A549 treated with AZD9567 at 1 μM for 4 hours (cell line): ENCODE results near the gene CCDC141. TPM values are rescaled to one million over a fixed set of nuclear protein-coding genes. Genes with fewer than 3 reads are reported as not detected.

ENCODE experiments used
- total RNA-seq: library from RNA; stranded (reverse); fragments of 200-300 nt; extraction: Qiagen RNA extraction; gene quantifications from 5 replicates; pipeline ENCODE4 v1.2.3, GENCODE V29; 2022; ENCODE audit not compliant: insufficient read depth

CCDC141 gene, protein sequence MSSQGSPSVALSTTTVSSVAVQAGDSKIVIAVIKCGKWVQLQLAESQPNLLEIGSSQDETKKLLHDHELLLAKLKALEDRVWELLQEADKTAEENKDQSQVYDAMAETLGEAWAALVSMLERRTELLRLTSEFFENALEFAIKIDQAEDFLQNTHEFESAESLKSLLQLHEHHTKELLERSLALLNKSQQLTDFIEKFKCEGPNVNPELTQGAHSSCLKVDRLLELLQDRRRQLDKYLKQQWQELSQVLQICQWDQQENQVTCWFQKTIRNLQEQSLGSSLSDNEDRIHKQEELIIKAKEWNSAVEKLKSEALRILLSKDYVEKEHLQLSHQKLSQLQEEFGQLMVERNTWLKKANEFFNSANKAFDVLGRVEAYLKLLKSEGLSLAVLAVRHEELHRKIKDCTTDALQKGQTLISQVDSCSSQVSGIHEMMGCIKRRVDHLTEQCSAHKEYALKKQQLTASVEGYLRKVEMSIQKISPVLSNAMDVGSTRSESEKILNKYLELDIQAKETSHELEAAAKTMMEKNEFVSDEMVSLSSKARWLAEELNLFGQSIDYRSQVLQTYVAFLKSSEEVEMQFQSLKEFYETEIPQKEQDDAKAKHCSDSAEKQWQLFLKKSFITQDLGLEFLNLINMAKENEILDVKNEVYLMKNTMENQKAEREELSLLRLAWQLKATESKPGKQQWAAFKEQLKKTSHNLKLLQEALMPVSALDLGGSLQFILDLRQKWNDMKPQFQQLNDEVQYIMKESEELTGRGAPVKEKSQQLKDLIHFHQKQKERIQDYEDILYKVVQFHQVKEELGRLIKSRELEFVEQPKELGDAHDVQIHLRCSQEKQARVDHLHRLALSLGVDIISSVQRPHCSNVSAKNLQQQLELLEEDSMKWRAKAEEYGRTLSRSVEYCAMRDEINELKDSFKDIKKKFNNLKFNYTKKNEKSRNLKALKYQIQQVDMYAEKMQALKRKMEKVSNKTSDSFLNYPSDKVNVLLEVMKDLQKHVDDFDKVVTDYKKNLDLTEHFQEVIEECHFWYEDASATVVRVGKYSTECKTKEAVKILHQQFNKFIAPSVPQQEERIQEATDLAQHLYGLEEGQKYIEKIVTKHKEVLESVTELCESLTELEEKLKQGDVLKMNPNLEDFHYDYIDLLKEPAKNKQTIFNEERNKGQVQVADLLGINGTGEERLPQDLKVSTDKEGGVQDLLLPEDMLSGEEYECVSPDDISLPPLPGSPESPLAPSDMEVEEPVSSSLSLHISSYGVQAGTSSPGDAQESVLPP (N-terminal part only)
- total RNA-seq: not detected in 5 replicates

GRCh38 chr2:179049546-179050311 is at the start of gene CCDC141:
Gene CCDC141 (minus strand): TSS chr2:179050137. CDS start chr2:179049941, 196 bp downstream.

DNA sequence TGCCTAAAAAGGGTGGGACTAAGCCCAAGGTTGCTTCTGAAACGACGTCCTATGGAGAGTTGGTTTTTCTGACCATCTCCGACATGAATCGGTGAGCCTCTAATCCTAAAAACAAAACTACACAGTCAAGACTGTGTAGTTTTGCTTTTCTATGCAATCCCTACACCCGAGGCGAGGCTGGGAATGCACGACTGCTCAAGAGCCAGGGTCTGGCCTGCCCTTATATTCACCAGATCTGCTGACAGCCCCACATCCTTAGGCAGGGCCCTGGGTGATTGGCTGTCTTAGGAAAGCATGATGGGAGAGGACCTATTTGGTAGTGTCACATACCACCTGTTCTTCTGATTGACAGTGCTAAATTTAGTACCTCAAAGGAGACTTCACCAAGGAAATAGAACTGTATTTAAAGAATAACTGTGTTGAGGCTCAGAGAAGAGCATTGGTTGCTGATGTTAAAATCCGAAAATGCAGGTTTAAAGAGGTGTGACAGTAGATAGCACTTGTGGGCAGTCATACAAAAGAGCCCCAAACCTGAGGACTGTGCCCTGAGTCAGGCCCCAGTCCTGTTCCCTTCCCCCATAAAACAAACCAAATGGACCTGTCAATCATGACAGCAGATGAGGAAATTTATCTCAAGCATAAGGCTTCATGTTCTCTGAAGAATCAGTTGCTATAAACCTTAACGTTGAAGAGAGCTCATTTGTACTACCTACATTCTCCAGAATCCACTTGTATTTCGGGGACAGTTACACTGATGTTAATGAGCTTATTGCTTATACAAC is 242.5 kb downstream of the CCDC141 start, which contains the start of gene TTN:
TTN (minus strand) TSS at position 197 of the 782 bp plus-strand sequence. CDS start 2,781 bp downstream, outside the sequence.

Other genes starting within 250 kb of the CCDC141 start
- gene TTN, start 242.7 kb downstream of the CCDC141 start, total RNA-seq: under 0.01 to 0.01 TPM (median 0.01 TPM) in 4 of 5 replicates, not detected in the other
- 15.1 to 26.9 TPM (median 24.0 TPM) in 5 replicates for gene SESTD1, start 214.7 kb upstream of the CCDC141 start, total RNA-seq